MCF 10A (cell line): ENCODE data around the gene MOSPD2. TPM values are rescaled to one million over a fixed set of nuclear protein-coding genes. Genes with fewer than 3 reads are reported as not detected.
A peak's percentile ranks its signal among the peaks of the same experiment; 100 is the strongest.

Source experiments
- BruUV-seq: library from RNA; stranded (reverse); fragments of 400-500 nt; replicated peaks from 2 replicates; lab custom pipeline; 2021; lab: Mats Ljungman, UMichigan
- CTCF ChIA-PET: fragments of 300-600 bp; sonication (Branson Sonifier 250); formaldehyde crosslinking; extraction: SDS; loops from one replicate; lab custom pipeline; 2021; ENCODE audit warnings: antibody characterized with exemption, inconsistent platforms; lab: Yijun Ruan, JAX
- POLR2A ChIA-PET: fragments of 300-600, 350-650 bp; sonication (Branson Sonifier 250); formaldehyde crosslinking; extraction: SDS; loops from one replicate; lab custom pipeline; 2020; ENCODE audit warnings: antibody characterized with exemption, inconsistent platforms; lab: Yijun Ruan, JAX
- DNase-seq: peaks from one replicate; pipeline ENCODE4 v3.0.0-alpha.2; 2018; ENCODE audit not compliant: unreplicated experiment
- H3K27ac Mint-ChIP-seq: one replicate; pipeline ENCODE4 v1.8.0; 2022; ENCODE audit warnings: mild to moderate bottlenecking, low read depth, mixed read lengths; ENCODE audit not compliant: unreplicated experiment
- H3K27me3 Mint-ChIP-seq: one replicate; pipeline ENCODE4 v1.8.0; 2022; ENCODE audit warnings: mixed read lengths; ENCODE audit not compliant: insufficient read depth, unreplicated experiment
- H3K36me3 Mint-ChIP-seq: one replicate; pipeline ENCODE4 v1.8.0; 2022; ENCODE audit warnings: mild to moderate bottlenecking, moderate library complexity, mixed read lengths; ENCODE audit not compliant: insufficient read depth, unreplicated experiment
- H3K4me1 Mint-ChIP-seq: one replicate; pipeline ENCODE4 v1.8.0; 2022; ENCODE audit warnings: mixed read lengths; ENCODE audit not compliant: insufficient read depth, unreplicated experiment
- H3K4me3 Mint-ChIP-seq: one replicate; pipeline ENCODE4 v1.8.0; 2022; ENCODE audit warnings: mild to moderate bottlenecking, moderate library complexity, mixed read lengths; ENCODE audit not compliant: unreplicated experiment
- H3K9me3 Mint-ChIP-seq: one replicate; pipeline ENCODE4 v1.8.0; 2022; ENCODE audit warnings: mixed read lengths; ENCODE audit not compliant: unreplicated experiment
- CTCF ChIP-seq: fragments of 200-600 bp; IDR thresholded peaks from one replicate; pipeline ENCODE4 v1.8.0; 2022; ENCODE audit warnings: antibody characterized with exemption, mild to moderate bottlenecking; ENCODE audit not compliant: unreplicated experiment
- intact Hi-C: fragments of 100-400 bp; cut with micrococcal nuclease; formaldehyde crosslinking; loops from 2 replicates; pipeline ENCODE4 v1.14.1; 2022
- total RNA-seq: library from RNA; stranded (reverse); gene quantifications from 2 replicates; pipeline ENCODE4 v1.2.3, GENCODE V29; 2022

MOSPD2 gene
- total RNA-seq, 1 experiment from 2014 or later = 8.9 TPM

GRCh38 chrX:14884714-14885113, 11.5 kb downstream of the MOSPD2 start:
- no peak for TF ChIP-seq CTCF
- Mint-ChIP-seq H3K4me3 (no peak overlapping the region), H3K36me3 (peaks cover 11% of the 10 kb centered on the region), H3K27me3 (peaks cover 43% of the 10 kb centered on the region), H3K4me1 (no peaks in the 10 kb centered on the region), H3K9me3 (peaks cover 7% of the 10 kb centered on the region), H3K27ac (no peak overlapping the region)
- intact Hi-C loops = no loop called here
- ChIA-PET POLR2A (no interaction called here), CTCF (no interaction called here)
- DNase-seq = no peak
- BruUV-seq = no TSS peak

GRCh38 chrX:14886252-14886651, 13.0 kb downstream of the MOSPD2 start:
- no peak for DNase-seq
- intact Hi-C loops = no loop called here
- BruUV-seq = no TSS peak
- Mint-ChIP-seq H3K27ac (no peak overlapping the region), H3K4me3 (no peak overlapping the region), H3K36me3 (peaks cover 11% of the 10 kb centered on the region), H3K4me1 (no peaks in the 10 kb centered on the region), H3K9me3 (peaks cover 7% of the 10 kb centered on the region), H3K27me3 (peaks cover 40% of the 10 kb centered on the region)
- CTCF ChIA-PET = interaction anchor here (1.0 kb wide), 1 partner anchor 11 kb away, joined by 3 read pairs; no protein-coding TSS in a partner anchor
- POLR2A ChIA-PET = no interaction called here
- no peak for TF ChIP-seq CTCF

- Mint-ChIP-seq H3K27ac (peak overlapping the region; percentile 33), H3K9me3 (no peaks in the 10 kb centered on the region), H3K36me3 (peaks cover 16% of the 10 kb centered on the region), H3K4me1 (no peaks in the 10 kb centered on the region), H3K27me3 (peaks cover 25% of the 10 kb centered on the region), H3K4me3 (no peak overlapping the region)
- CTCF ChIA-PET = interaction anchor here (0.7 kb wide), 1 partner anchor 857 kb away, joined by 3 read pairs; no protein-coding TSS in a partner anchor
- DNase-seq = no peak
- TF ChIP-seq CTCF = no peak
- POLR2A ChIA-PET = no interaction called here
- intact Hi-C loops = no loop called here
- no TSS peak for BruUV-seq
Measured at GRCh38 chrX:14896273-14896672, 23.1 kb downstream of the MOSPD2 start.

- ChIA-PET POLR2A (no interaction called here), CTCF (no interaction called here)
- peaks cover 16% of the 10 kb centered on the region for H3K36me3 Mint-ChIP-seq
- no peaks in the 10 kb centered on the region for H3K9me3 Mint-ChIP-seq
- DNase-seq = no peak
- TF ChIP-seq CTCF = no peak
- no peaks in the 10 kb centered on the region for H3K4me1 Mint-ChIP-seq
- no peak overlapping the region for H3K4me3 Mint-ChIP-seq
- peaks cover 21% of the 10 kb centered on the region for H3K27me3 Mint-ChIP-seq
- intact Hi-C loops = no loop called here
- H3K27ac Mint-ChIP-seq = no peak overlapping the region
- no TSS peak for BruUV-seq
Measured at GRCh38 chrX:14897042-14897441, 23.8 kb downstream of the MOSPD2 start.
